GM23248 (cell line): Measurements from ENCODE around the gene ADSS1.

ENCODE experiments used
- EZH2 ChIP-seq: fragments of 200-600 bp; sonication (generic); IDR thresholded peaks from 2 replicates; pipeline ENCODE4 v1.6.1; 2018; ENCODE audit warnings: antibody characterized with exemption, mild to moderate bottlenecking; ENCODE audit not compliant: insufficient read depth, poor library complexity, severe bottlenecking
- EZH2phosphoT487 ChIP-seq: fragments of 200-600 bp; sonication (generic); IDR thresholded peaks from 2 replicates; pipeline ENCODE4 v1.6.1; 2018; ENCODE audit warnings: antibody characterized with exemption, moderate library complexity, mild to moderate bottlenecking, low read depth; ENCODE audit not compliant: insufficient read depth

GRCh38 chr14:104773505-104774452, 49.8 kb downstream of the ADSS1 start:
- TF ChIP-seq EZH2 (no peak), EZH2phosphoT487 (no peak)
